ENCODE results near the gene AOAH. TPM values are rescaled to one million over a fixed set of nuclear protein-coding genes. Genes with fewer than 3 reads are reported as not detected.

Gene AOAH
- total and polyA plus RNA-seq, 2 donors from 2014 or later = 2.7 to 24.7 TPM

- H3K9me3 ChIP-seq (ENCODE audit: control insufficient read depth in 2 of 3, insufficient read depth in 1 of 3, low read length in 3 of 3) = no peaks in the 10 kb centered on the region
- no peaks in the 10 kb centered on the region for H3K27me3 ChIP-seq (ENCODE audit: control insufficient read depth, insufficient read depth, low read length)
- peaks cover 0 to 2% (median 0%) of the 10 kb centered on the region in 3 donors for H3K4me1 ChIP-seq (ENCODE audit: control insufficient read depth in 2 of 3, insufficient read depth in 2 of 3, low read depth in 1 of 3, low read length in 3 of 3)
- TF ChIP-seq, protein P1, sequence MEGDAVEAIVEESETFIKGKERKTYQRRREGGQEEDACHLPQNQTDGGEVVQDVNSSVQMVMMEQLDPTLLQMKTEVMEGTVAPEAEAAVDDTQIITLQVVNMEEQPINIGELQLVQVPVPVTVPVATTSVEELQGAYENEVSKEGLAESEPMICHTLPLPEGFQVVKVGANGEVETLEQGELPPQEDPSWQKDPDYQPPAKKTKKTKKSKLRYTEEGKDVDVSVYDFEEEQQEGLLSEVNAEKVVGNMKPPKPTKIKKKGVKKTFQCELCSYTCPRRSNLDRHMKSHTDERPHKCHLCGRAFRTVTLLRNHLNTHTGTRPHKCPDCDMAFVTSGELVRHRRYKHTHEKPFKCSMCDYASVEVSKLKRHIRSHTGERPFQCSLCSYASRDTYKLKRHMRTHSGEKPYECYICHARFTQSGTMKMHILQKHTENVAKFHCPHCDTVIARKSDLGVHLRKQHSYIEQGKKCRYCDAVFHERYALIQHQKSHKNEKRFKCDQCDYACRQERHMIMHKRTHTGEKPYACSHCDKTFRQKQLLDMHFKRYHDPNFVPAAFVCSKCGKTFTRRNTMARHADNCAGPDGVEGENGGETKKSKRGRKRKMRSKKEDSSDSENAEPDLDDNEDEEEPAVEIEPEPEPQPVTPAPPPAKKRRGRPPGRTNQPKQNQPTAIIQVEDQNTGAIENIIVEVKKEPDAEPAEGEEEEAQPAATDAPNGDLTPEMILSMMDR (IDR thresholded peaks at IDR 0.05; ENCODE audit: borderline replicate concordance, extremely low read depth, insufficient read depth) = no peak
- intact Hi-C loops (cut with DNase I) = no loop called here
- DNase-seq (no peak), FAIRE-seq (no peak)
- no peaks in the 10 kb centered on the region for H3K36me3 ChIP-seq (ENCODE audit: control insufficient read depth in 2 of 3, insufficient read depth in 3 of 3, low read length in 3 of 3)
- H3K4me3 ChIP-seq (ENCODE audit: low read length in 3 of 3) = no peak overlapping the region
- no peak overlapping the region for H3K9ac ChIP-seq (ENCODE audit: low read length in 3 of 3)
- no peak overlapping the region for H3K27ac ChIP-seq (ENCODE audit: low read depth in 2 of 2, low read length in 2 of 2)
Observed at GRCh38 chr7:36620166-36620708, 104.1 kb downstream of the AOAH start.

GRCh38 chr7:36617408-36617807 is 106.9 kb downstream of the AOAH start:
- no peak for DNase-seq
- H3K27me3 ChIP-seq (ENCODE audit: control insufficient read depth, insufficient read depth, low read length) = no peaks in the 10 kb centered on the region
- FAIRE-seq = no peak
- H3K36me3 ChIP-seq (ENCODE audit: control insufficient read depth in 2 of 3, insufficient read depth in 3 of 3, low read length in 3 of 3) = no peaks in the 10 kb centered on the region
- H3K4me1 ChIP-seq (ENCODE audit: control insufficient read depth in 2 of 3, insufficient read depth in 2 of 3, low read depth in 1 of 3, low read length in 3 of 3) = no peaks in the 10 kb centered on the region
- intact Hi-C loops (cut with DNase I) = no loop called here
- TF ChIP-seq, protein P1 (IDR thresholded peaks at IDR 0.05; ENCODE audit: borderline replicate concordance, extremely low read depth, insufficient read depth) = no peak
- no peak overlapping the region for H3K27ac ChIP-seq (ENCODE audit: low read depth in 2 of 2, low read length in 2 of 2)
- no peak overlapping the region for H3K9ac ChIP-seq (ENCODE audit: low read length in 3 of 3)
- H3K9me3 ChIP-seq (ENCODE audit: control insufficient read depth in 2 of 3, insufficient read depth in 1 of 3, low read length in 3 of 3) = no peaks in the 10 kb centered on the region
- no peak overlapping the region for H3K4me3 ChIP-seq (ENCODE audit: low read length in 3 of 3)

GRCh38 chr7:36615852-36616540 is 108.3 kb downstream of the AOAH start:
- Histone ChIP-seq H3K9me3 (ENCODE audit: control insufficient read depth in 2 of 3, insufficient read depth in 1 of 3, low read length in 3 of 3) (no peaks in the 10 kb centered on the region), H3K9ac (ENCODE audit: low read length in 3 of 3) (no peak overlapping the region), H3K4me1 (ENCODE audit: control insufficient read depth in 2 of 3, insufficient read depth in 2 of 3, low read depth in 1 of 3, low read length in 3 of 3) (no peaks in the 10 kb centered on the region), H3K27me3 (ENCODE audit: control insufficient read depth, insufficient read depth, low read length) (no peaks in the 10 kb centered on the region), H3K36me3 (ENCODE audit: control insufficient read depth in 2 of 3, insufficient read depth in 3 of 3, low read length in 3 of 3) (no peaks in the 10 kb centered on the region), H3K4me3 (ENCODE audit: low read length in 3 of 3) (no peak overlapping the region), H3K27ac (ENCODE audit: low read depth in 2 of 2, low read length in 2 of 2) (no peak overlapping the region)
- no peak for FAIRE-seq
- intact Hi-C loops (cut with DNase I) = no loop called here
- DNase-seq = no peak
- TF ChIP-seq, protein P1 (IDR thresholded peaks at IDR 0.05; ENCODE audit: borderline replicate concordance, extremely low read depth, insufficient read depth) = no peak

Measured in kidney (tissue), 14 donors.